Fibroblast of lung (primary cell): ENCODE results near the gene RYR1.

Source experiments
- CTCF ChIP-seq, 2 donors: IDR thresholded peaks in 1 of 2; conservative IDR thresholded peaks in 1 of 2; 1 replicate in 1 of 2; 2 replicates in 1 of 2; pipeline ENCODE4 v1.5.1; 2011 to 2012; ENCODE audit warnings: low read length in 2 of 2, control low read depth in 1 of 2, inconsistent platforms in 1 of 2, low read depth in 1 of 2, mild to moderate bottlenecking in 1 of 2
- EZH2 ChIP-seq: IDR thresholded peaks from 2 replicates; pipeline ENCODE4 v1.5.1; 2012; ENCODE audit warnings: low read length, control low read depth, mild to moderate bottlenecking; ENCODE audit errors: missing control alignments

GRCh38 chr19:38399081-38399480 lies 34.4 kb upstream of the RYR1 start:
- TF ChIP-seq CTCF (conservative IDR thresholded peaks at IDR 0.05 in 1 of 2, IDR thresholded peaks at IDR 0.05 in 1 of 2; ENCODE audit: low read depth in 1 of 2, low read length in 2 of 2): no peak
- TF ChIP-seq EZH2: no peak
